Measurements from ENCODE around the gene SPOCK2. TPM values are rescaled to one million over a fixed set of nuclear protein-coding genes. Genes with fewer than 3 reads are reported as not detected.

The SPOCK2 gene
- total RNA-seq, 1 experiment from 2014 or later: 0.33 TPM

DNA sequence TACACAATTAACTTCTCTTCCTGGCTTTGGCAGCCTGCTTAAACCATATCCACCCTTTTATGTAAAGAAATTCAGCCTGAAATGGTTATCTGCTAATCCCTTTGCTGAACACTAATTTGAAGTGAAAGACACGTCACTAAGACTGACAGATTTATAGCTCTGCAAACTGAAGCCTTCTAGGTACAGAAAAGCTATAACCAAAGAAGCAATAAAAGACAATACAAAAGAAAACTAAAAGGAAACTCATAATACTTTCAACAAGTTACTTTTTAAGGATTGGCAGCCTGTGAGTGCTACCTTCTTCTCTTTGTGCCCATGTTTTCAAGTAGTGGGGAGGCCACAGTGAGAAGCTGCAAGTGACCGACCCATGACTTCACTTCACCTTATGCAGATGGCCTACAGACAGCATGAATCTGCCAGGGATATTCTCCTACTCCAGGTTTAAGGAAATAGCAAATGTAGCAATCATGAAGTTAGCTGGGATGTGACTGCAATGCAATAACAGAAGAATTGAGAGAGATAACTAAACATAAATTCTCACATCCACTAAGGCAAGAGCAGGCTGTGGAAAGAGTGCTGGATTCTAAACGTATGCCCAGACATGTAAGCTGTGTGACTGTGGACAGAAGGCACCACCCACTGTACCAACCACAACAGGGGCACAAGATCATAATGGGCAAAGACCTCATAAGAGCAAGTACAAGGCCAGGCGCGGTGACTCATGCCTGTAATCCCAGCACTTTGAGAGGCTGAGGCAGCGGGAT lies 10.7 kb upstream of the SPOCK2 start:
- ChIA-PET CTCF (no interaction called here), POLR2A (ENCODE audit: unreplicated experiment) (no interaction called here)
- peaks cover 36% of the 10 kb centered on the region for H3K4me1 ChIP-seq (ENCODE audit: insufficient read depth, low read length)
- BruUV-seq (replicated peaks): no TSS peak
- no peaks in the 10 kb centered on the region for H3K36me3 ChIP-seq (ENCODE audit: low read depth, low read length)
- no peak overlapping the region for H2AFZ ChIP-seq (ENCODE audit: low read length)
- H3K9me2 ChIP-seq (replicated peaks; ENCODE audit: low read length): no peaks in the 10 kb centered on the region
- DNase-seq (peak; percentile 45), ATAC-seq (peak; percentile 9; the same call in 1 of the 2 replicates)
- no peak overlapping the region for H3K4me3 ChIP-seq (ENCODE audit: low read length)
- H3K27ac ChIP-seq (ENCODE audit: low read length): peak overlapping the region; percentile 89
- intact Hi-C loops (cut with micrococcal nuclease): no loop called here
- H3K9me3 ChIP-seq (ENCODE audit: low read length): no peaks in the 10 kb centered on the region
- TF ChIP-seq EZH2phosphoT487 (IDR thresholded peaks at IDR 0.05; ENCODE audit: borderline replicate concordance, low read length): no peak
- TF ChIP-seq, protein P1, sequence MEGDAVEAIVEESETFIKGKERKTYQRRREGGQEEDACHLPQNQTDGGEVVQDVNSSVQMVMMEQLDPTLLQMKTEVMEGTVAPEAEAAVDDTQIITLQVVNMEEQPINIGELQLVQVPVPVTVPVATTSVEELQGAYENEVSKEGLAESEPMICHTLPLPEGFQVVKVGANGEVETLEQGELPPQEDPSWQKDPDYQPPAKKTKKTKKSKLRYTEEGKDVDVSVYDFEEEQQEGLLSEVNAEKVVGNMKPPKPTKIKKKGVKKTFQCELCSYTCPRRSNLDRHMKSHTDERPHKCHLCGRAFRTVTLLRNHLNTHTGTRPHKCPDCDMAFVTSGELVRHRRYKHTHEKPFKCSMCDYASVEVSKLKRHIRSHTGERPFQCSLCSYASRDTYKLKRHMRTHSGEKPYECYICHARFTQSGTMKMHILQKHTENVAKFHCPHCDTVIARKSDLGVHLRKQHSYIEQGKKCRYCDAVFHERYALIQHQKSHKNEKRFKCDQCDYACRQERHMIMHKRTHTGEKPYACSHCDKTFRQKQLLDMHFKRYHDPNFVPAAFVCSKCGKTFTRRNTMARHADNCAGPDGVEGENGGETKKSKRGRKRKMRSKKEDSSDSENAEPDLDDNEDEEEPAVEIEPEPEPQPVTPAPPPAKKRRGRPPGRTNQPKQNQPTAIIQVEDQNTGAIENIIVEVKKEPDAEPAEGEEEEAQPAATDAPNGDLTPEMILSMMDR (conservative IDR thresholded peaks at IDR 0.05; ENCODE audit: low read depth, low read length): no peak
- no peak for TF ChIP-seq EZH2 (IDR thresholded peaks at IDR 0.05; ENCODE audit: low read length, unreplicated experiment)
- H3F3A ChIP-seq (ENCODE audit: low read length, unreplicated experiment): peaks cover 19% of the 10 kb centered on the region
- no peaks in the 10 kb centered on the region for H4K20me1 ChIP-seq (ENCODE audit: low read length)
- no peaks in the 10 kb centered on the region for H3K27me3 ChIP-seq (ENCODE audit: low read length)
- H3K4me2 ChIP-seq (ENCODE audit: low read length): peak overlapping the region; percentile 52; the same call in 1 of the 2 replicates
- H3K79me2 ChIP-seq (ENCODE audit: low read length): no peaks in the 10 kb centered on the region
- H3K9ac ChIP-seq (ENCODE audit: low read length): no peak overlapping the region

DNA sequence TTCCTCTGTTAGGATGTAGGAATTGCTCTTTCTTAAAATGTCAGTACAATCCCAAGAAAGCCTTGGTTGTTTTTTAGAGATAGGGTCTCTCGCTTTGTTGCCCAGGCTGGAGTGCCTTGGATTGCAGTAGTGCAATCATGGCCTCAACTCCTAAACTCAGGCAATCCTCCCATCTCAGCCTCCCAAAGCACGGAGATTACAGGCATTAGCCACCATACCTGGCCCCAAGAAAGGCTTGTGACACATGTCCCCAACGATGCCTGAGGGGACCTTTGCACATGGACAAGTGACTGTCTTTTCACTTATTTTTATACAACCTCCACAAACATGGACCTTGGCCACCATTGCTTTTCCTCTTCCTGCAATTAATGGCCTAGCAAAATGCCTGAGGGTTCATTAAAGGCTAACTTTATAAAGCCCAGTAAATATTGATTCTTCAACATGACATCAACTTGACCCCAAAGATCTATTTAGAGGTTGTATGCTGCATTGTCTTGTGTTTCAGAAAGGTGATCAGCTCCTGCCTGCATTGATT lies 10.0 kb upstream of the SPOCK2 start:
- peak overlapping the region; percentile 89 for H3K27ac ChIP-seq (ENCODE audit: low read length)
- TF ChIP-seq EZH2phosphoT487 (IDR thresholded peaks at IDR 0.05; ENCODE audit: borderline replicate concordance, low read length) (no peak), EZH2 (IDR thresholded peaks at IDR 0.05; ENCODE audit: low read length, unreplicated experiment) (no peak)
- TF ChIP-seq, protein P1 (conservative IDR thresholded peaks at IDR 0.05; ENCODE audit: low read depth, low read length): no peak
- H3K4me1 ChIP-seq (ENCODE audit: insufficient read depth, low read length): peaks cover 36% of the 10 kb centered on the region
- H3K4me2 ChIP-seq (ENCODE audit: low read length): peak overlapping the region; percentile 52
- no peaks in the 10 kb centered on the region for H3K9me3 ChIP-seq (ENCODE audit: low read length)
- intact Hi-C loops (cut with micrococcal nuclease): no loop called here
- no peaks in the 10 kb centered on the region for H4K20me1 ChIP-seq (ENCODE audit: low read length)
- H3K79me2 ChIP-seq (ENCODE audit: low read length): no peaks in the 10 kb centered on the region
- no peaks in the 10 kb centered on the region for H3K27me3 ChIP-seq (ENCODE audit: low read length)
- no peak overlapping the region for H2AFZ ChIP-seq (ENCODE audit: low read length)
- peak overlapping the region; percentile 38; the same call in 1 of the 2 replicates for H3K9ac ChIP-seq (ENCODE audit: low read length)
- H3K36me3 ChIP-seq (ENCODE audit: low read depth, low read length): no peaks in the 10 kb centered on the region
- CTCF ChIA-PET: no interaction called here
- H3K4me3 ChIP-seq (ENCODE audit: low read length): no peak overlapping the region
- POLR2A ChIA-PET (ENCODE audit: unreplicated experiment): no interaction called here
- peaks cover 19% of the 10 kb centered on the region for H3F3A ChIP-seq (ENCODE audit: low read length, unreplicated experiment)
- DNase-seq: no peak
- H3K9me2 ChIP-seq (replicated peaks; ENCODE audit: low read length): no peaks in the 10 kb centered on the region
- ATAC-seq: no peak; the same call in 1 of the 2 replicates
- no TSS peak for BruUV-seq (replicated peaks)
